Natural killer cell (primary cell): Measurements from ENCODE around the gene SURF1. TPM values are rescaled to one million over a fixed set of nuclear protein-coding genes. Genes with fewer than 3 reads are reported as not detected.
A peak's percentile ranks its signal among the peaks of the same experiment; 100 is the strongest.

ENCODE experiments used
- ATAC-seq, 3 donors: fragments of 150-1000 bp in 2 of 3; fragments of 200-7000 bp in 1 of 3; cut with Tn5 transposase; 1 replicate in 1 of 3; 2 replicates in 2 of 3; pipeline ENCODE4 v1.10.0; 2021; ENCODE audit warnings: mild to moderate bottlenecking in 2 of 3, moderate library complexity in 2 of 3
- DNase-seq, 2 donors: peaks; one replicate each; pipeline versions ENCODE4 v3.0.0 to v3.0.0-alpha.2; 2013 to 2021; ENCODE audit warnings: mixed read lengths in 1 of 2
- H3K27ac ChIP-seq: one replicate; pipeline ENCODE4 v1.5.1; 2013; ENCODE audit warnings: mild to moderate bottlenecking, low read length
- H3K27me3 ChIP-seq: one replicate; pipeline ENCODE4 v1.6.1; 2013; ENCODE audit warnings: low read length; ENCODE audit not compliant: control insufficient read depth, insufficient read depth
- H3K36me3 ChIP-seq: one replicate; pipeline ENCODE4 v1.6.1; 2013; ENCODE audit warnings: low read length; ENCODE audit not compliant: control insufficient read depth, insufficient read depth
- H3K4me1 ChIP-seq: one replicate; pipeline ENCODE4 v1.6.1; 2013; ENCODE audit warnings: low read length; ENCODE audit not compliant: control insufficient read depth, insufficient read depth
- H3K4me3 ChIP-seq: one replicate; pipeline ENCODE4 v1.5.1; 2013; ENCODE audit warnings: low read length
- H3K9me3 ChIP-seq: one replicate; pipeline ENCODE4 v1.6.1; 2013; ENCODE audit warnings: low read length; ENCODE audit not compliant: control insufficient read depth, insufficient read depth
- H3K27ac Mint-ChIP-seq, 2 donors: one replicate each; pipeline ENCODE4 v1.8.0; 2022; ENCODE audit warnings: mild to moderate bottlenecking in 2 of 2, mixed read lengths in 2 of 2, moderate library complexity in 1 of 2
- H3K27me3 Mint-ChIP-seq, 2 donors: one replicate each; pipeline ENCODE4 v1.8.0; 2022; ENCODE audit warnings: low read depth in 2 of 2, mixed read lengths in 2 of 2
- H3K36me3 Mint-ChIP-seq: one replicate; pipeline ENCODE4 v1.8.0; 2022; ENCODE audit warnings: mixed read lengths
- H3K4me1 Mint-ChIP-seq, 2 donors: one replicate each; pipeline ENCODE4 v1.8.0; 2022; ENCODE audit warnings: mixed read lengths in 2 of 2
- H3K4me3 Mint-ChIP-seq: one replicate; pipeline ENCODE4 v1.8.0; 2022; ENCODE audit warnings: mild to moderate bottlenecking, moderate library complexity, mixed read lengths
- H3K9me3 Mint-ChIP-seq, 2 donors: one replicate each; pipeline ENCODE4 v1.8.0; 2022; ENCODE audit warnings: mixed read lengths in 2 of 2
- CTCF ChIP-seq: fragments of 200-600 bp; IDR thresholded peaks from one replicate; pipeline ENCODE4 v1.8.0; 2022; ENCODE audit warnings: antibody characterized with exemption
- WGBS: methylation state at CpG from one replicate; pipeline ENCODE4 v1.1.7; 2013; ENCODE audit warnings: missing lambda C conversion rate; ENCODE audit not compliant: insufficient coverage; 5-methylcytosine and 5-hydroxymethylcytosine counted together
- intact Hi-C: fragments of 100-400 bp; cut with micrococcal nuclease; formaldehyde crosslinking; loops from one replicate; pipeline ENCODE4 v1.14.2; 2022
- total RNA-seq, 4 donors: library from RNA; stranded (reverse); fragments of 120-200 nt in 1 of 4; gene quantifications; one replicate each; pipeline versions ENCODE4 v1.2.3 to v1.2.4, GENCODE V29; 2013 to 2022

Gene SURF1
- total RNA-seq, 3 donors from 2014 or later (not counting 1 experiment from before 2014, with no cell fraction given): 35.6 to 44.4 (median 37.2) TPM

DNA sequence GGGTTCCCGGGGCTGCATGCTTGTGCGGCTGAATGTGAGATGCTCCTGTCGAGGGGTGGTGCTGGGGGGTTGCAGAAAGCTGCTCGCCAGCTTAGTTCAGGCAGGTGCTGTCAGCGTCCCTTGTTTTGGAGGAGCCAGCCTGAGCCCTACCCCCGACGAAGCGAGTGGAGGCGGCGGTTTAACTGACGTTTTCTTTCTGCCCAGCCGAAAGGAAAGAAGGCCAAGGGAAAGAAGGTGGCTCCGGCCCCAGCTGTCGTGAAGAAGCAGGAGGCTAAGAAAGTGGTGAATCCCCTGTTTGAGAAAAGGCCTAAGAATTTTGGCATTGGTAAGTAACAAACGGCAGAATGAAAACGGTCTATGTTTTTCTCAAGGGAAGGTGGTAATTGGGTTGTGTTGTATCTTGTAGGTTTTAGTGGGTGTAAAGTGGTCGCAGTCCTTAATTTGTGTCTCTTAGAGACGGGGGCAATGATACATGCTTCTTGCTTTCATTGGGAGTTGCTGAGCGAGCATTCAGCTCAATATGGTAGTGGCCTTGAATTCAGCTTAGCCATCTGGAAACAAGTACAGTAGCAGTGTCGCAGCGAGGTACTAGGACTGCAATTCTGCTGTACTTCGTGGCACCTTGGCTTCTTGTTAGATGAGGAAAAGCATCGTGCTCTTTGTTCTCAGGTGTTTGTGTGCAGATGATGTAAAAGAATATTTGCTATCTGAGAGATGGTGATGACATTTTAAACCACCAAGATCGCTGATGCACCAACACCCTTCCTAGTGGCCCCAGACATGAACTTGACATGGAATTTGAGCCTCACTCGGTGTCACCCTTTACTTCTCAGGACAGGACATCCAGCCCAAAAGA is 7.3 kb downstream of the SURF1 start:
- Mint-ChIP-seq H3K36me3 (peaks cover 12% of the 10 kb centered on the region), H3K27ac (peak overlapping the region; percentile 94 to 95), H3K4me1 (peaks cover 45 to 47% of the 10 kb centered on the region in 2 donors), H3K27me3 (no peaks in the 10 kb centered on the region), H3K9me3 (no peaks in the 10 kb centered on the region), H3K4me3 (peak overlapping the region; percentile 100)
- ATAC-seq (no peak), DNase-seq (no peak)
- H3K9me3 ChIP-seq: no peaks in the 10 kb centered on the region
- peak overlapping the region; percentile 75 for H3K27ac ChIP-seq
- WGBS: 19% methylated on average over 25 of the region's 25 CpGs
- H3K4me1 ChIP-seq: peaks cover 35% of the 10 kb centered on the region
- TF ChIP-seq CTCF: no peak
- H3K27me3 ChIP-seq: no peaks in the 10 kb centered on the region
- intact Hi-C loops: loop anchor here (1.0 kb wide), 2 partner anchors 13 to 27 kb away; partner anchors contain the start of genes STKLD1, SURF4 and SURF6
- H3K36me3 ChIP-seq: peaks cover 57% of the 10 kb centered on the region
- peak overlapping the region; percentile 76 for H3K4me3 ChIP-seq

DNA sequence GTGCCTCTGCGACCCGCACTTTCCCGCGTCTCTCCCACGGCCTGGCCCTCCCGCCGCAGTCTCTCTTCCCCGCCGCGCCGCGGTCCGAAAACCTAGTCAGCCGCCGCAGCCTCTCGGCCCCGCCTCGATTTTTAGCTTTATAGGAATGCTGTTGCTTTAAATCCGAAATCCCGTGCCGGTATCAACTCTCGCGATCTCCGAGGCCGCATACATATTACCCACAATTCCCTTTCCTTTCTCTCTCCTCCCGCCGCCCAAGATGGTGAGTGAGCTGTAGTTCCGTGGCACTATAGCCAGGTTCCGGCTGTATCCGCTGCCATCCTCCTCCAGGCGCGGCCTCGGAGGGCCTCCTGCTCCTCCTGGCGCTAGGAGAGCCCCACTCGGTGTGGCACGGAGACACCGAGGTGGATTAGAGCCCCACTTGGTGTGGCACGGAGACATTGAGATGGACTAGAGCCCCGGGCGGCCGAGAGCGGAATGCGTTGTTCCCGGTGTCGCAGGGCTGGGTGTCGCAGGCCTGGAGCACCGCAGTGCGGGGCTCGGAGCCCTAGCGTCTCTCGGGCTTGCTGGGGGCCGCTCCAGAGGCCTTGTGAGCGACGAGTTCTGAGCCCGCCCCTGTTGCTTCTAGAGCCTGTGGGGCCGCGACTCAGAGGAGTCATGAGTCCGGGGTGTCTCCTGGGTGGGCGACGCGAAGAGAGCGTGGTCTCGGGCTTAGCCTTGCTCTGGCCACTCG is 8.1 kb downstream of the SURF1 start, which contains the start of the genes MED22 and RPL7A:
MED22 (minus strand) TSS at position 147 of the 733 bp plus-strand sequence. CDS start 1,469 bp downstream, outside the sequence.
RPL7A (plus strand) TSS at position 234 of the 733 bp plus-strand sequence; CDS start at position 260, 26 bp downstream.
- DNase-seq (peak; percentile 87 to 97), ATAC-seq (peak; percentile 90 to 96 (median 93))
- Mint-ChIP-seq H3K27me3 (no peaks in the 10 kb centered on the region), H3K4me1 (peaks cover 42 to 44% of the 10 kb centered on the region in 2 donors), H3K27ac (peak within 1 kb of the TSS; percentile 94 to 95), H3K4me3 (peak within 1 kb of the TSS; percentile 100), H3K9me3 (no peaks in the 10 kb centered on the region), H3K36me3 (peaks cover 12% of the 10 kb centered on the region)
- Histone ChIP-seq H3K36me3 (peaks cover 54% of the 10 kb centered on the region), H3K27me3 (no peaks in the 10 kb centered on the region), H3K4me1 (peaks cover 35% of the 10 kb centered on the region), H3K27ac (peak within 1 kb of the TSS; percentile 75), H3K9me3 (no peaks in the 10 kb centered on the region), H3K4me3 (peak within 1 kb of the TSS; percentile 76)
- WGBS: under 1% methylated on average over 64 of the region's 64 CpGs
- intact Hi-C loops: loop anchor here (1.0 kb wide), 2 partner anchors 12 to 28 kb away; partner anchors contain the start of genes STKLD1, SURF4 and SURF6
- TF ChIP-seq CTCF: no peak

- peak; percentile 46 to 59 (median 53) for ATAC-seq
- Mint-ChIP-seq H3K4me1 (peaks cover 38 to 40% of the 10 kb centered on the region in 2 donors), H3K36me3 (peaks cover 12% of the 10 kb centered on the region), H3K27ac (peak overlapping the region; percentile 94 to 95), H3K27me3 (no peaks in the 10 kb centered on the region), H3K4me3 (peak overlapping the region; percentile 100), H3K9me3 (no peaks in the 10 kb centered on the region)
- Histone ChIP-seq H3K9me3 (no peaks in the 10 kb centered on the region), H3K4me3 (peak overlapping the region; percentile 76), H3K27me3 (no peaks in the 10 kb centered on the region), H3K4me1 (peaks cover 40% of the 10 kb centered on the region), H3K36me3 (peaks cover 53% of the 10 kb centered on the region), H3K27ac (peak overlapping the region; percentile 75)
- intact Hi-C loops: no loop called here
- 0% methylated on average over 35 of the region's 41 CpGs for WGBS
- peak in 1 of 2 donors; percentile 79 for DNase-seq
- no peak for TF ChIP-seq CTCF
Measured at GRCh38 chr9:133347515-133347984, 8.7 kb downstream of the SURF1 start.
